Body of pancreas (tissue), 4 donors: ENCODE data around the gene OSBPL9. TPM values are rescaled to one million over a fixed set of nuclear protein-coding genes. Genes with fewer than 3 reads are reported as not detected.

Source experiments
- ATAC-seq: fragments of 150-250 bp; one replicate; pipeline ENCODE4 v1.9.1; 2016
- DNase-seq, 4 donors: peaks; one replicate each; pipeline ENCODE4 v3.0.0-alpha.2; 2019
- H3K27ac ChIP-seq, 4 donors: fragments of 200-600 bp; sonication (generic); 1 replicate in 3 of 4; 2 replicates in 1 of 4; pipeline versions ENCODE4 v1.5.1 to v1.6.1; 2016 to 2019; ENCODE audit warnings: mild to moderate bottlenecking in 1 of 4, mixed read lengths in 1 of 4, moderate library complexity in 1 of 4
- H3K27me3 ChIP-seq, 2 donors: fragments of 200-600 bp; sonication (generic); one replicate each; pipeline ENCODE4 v1.6.0; 2016; ENCODE audit warnings: mild to moderate bottlenecking in 1 of 2
- H3K36me3 ChIP-seq, 2 donors: fragments of 200-600 bp; sonication (generic); replicated peaks in 1 of 2; 2 replicates each; pipeline ENCODE4 v1.5.1; 2016; ENCODE audit warnings: low read depth in 2 of 2; ENCODE audit not compliant: insufficient read depth in 1 of 2
- H3K4me1 ChIP-seq: fragments of 200-600 bp; sonication (generic); one replicate; pipeline ENCODE4 v1.6.0; 2016
- H3K4me3 ChIP-seq, 2 donors: fragments of 200-600 bp; sonication (generic); 1 replicate in 1 of 2; 2 replicates in 1 of 2; pipeline ENCODE4 v1.5.1; 2016 to 2019
- H3K9me3 ChIP-seq, 3 donors: fragments of 200-600 bp; sonication (generic); 1 replicate in 2 of 3; 2 replicates in 1 of 3; pipeline ENCODE4 v1.5.1; 2016
- POLR2A ChIP-seq, 3 donors: fragments of 450-650 bp; IDR thresholded peaks; one replicate each; pipeline ENCODE4 v1.6.1; 2016; ENCODE audit warnings: antibody characterized with exemption in 3 of 3, mild to moderate bottlenecking in 2 of 3
- WGBS, 2 donors: methylation state at CpG; one replicate each; pipeline ENCODE4 v1.1.5; 2017; 5-methylcytosine and 5-hydroxymethylcytosine counted together
- intact Hi-C: fragments of 100-400 bp; cut with DNase I; formaldehyde crosslinking; loops from one replicate; pipeline ENCODE4 v1.15.1; 2023
- total RNA-seq, 2 donors: library from RNA; depleted of rRNA; stranded (reverse); fragments of >200 nt; gene quantifications; one replicate each; pipeline ENCODE4 v1.1.0, GENCODE V29; 2016
- TF ChIP-seq, protein P1 (sequence below), 7 experiments: fragments of 450-650 bp in 4 of 7; fragments of 200-600 bp in 3 of 7; sonication (generic) in 3 of 7; IDR thresholded peaks; one replicate each; pipeline ENCODE4 v1.5.1; 2016 to 2019; ENCODE audit warnings: antibody characterized with exemption in 7 of 7

The OSBPL9 gene
- total RNA-seq, 2 donors from 2014 or later, result 25.1 to 89.0 TPM

DNA sequence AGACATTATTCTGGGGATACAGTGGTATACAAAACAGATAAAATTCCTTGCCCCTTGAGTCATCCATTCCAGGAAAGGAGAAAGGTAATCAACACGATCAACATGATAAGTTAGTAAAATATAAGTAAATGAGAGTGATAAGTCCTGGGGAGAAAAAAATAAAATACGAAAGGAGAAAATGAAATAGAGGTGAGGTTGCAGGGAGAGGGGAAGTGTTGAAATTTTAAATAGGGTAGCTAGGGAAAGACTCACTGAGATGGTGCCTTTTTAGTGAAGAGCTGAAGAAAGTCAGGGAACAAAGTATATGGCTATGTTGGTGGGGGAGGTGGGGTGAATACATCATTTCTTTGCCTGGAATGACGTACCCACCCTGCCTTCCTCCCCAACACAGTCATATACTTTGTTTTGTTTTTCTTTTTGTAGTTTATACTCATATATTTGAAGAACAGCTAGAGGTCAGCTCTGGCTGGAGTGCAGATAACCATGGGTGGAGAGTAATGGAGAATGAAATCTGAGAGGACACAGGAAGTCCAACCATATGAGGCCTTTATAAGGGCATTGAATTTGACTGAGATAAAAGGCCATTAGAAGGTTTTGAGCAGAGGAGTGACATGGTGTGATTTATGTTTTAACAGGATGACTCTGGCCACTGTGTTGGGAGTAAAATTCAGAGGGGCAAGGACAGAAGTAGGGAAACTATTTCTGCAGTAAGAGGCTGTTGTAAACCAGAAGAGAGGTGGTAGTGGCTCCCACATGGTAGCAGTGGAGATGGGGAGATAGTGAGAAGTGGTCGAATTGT lies 54.8 kb downstream of the OSBPL9 start:
- TF ChIP-seq POLR2A (IDR thresholded peaks at IDR 0.05), result no peak
- TF ChIP-seq, protein P1, sequence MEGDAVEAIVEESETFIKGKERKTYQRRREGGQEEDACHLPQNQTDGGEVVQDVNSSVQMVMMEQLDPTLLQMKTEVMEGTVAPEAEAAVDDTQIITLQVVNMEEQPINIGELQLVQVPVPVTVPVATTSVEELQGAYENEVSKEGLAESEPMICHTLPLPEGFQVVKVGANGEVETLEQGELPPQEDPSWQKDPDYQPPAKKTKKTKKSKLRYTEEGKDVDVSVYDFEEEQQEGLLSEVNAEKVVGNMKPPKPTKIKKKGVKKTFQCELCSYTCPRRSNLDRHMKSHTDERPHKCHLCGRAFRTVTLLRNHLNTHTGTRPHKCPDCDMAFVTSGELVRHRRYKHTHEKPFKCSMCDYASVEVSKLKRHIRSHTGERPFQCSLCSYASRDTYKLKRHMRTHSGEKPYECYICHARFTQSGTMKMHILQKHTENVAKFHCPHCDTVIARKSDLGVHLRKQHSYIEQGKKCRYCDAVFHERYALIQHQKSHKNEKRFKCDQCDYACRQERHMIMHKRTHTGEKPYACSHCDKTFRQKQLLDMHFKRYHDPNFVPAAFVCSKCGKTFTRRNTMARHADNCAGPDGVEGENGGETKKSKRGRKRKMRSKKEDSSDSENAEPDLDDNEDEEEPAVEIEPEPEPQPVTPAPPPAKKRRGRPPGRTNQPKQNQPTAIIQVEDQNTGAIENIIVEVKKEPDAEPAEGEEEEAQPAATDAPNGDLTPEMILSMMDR (IDR thresholded peaks at IDR 0.05), result no peak
- H3K4me3 ChIP-seq, result no peak overlapping the region
- no peak for DNase-seq

DNA sequence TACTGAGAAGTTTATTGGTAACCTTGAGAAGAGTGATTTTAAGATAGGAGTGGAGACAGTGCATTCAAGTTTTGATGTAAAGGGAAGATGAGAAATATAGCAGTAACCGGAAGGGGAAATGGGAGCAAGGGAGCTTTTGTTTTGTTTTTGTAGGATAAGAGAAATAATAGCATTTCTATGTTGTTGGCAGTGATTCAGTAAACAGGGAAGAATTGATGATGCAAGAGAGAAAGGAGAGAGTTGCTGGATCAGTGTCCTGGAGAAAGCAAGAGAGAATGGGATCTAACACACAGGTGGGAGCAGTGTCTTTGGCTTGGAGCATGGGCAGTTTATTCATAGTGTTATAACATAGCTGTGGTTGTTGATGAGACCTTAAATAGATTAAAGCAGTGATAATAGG lies 56.4 kb downstream of the OSBPL9 start:
- Histone ChIP-seq H3K9me3 (no peaks in the 10 kb centered on the region), H3K36me3 (no peaks in the 10 kb centered on the region), H3K27ac (no peak overlapping the region), H3K27me3 (no peaks in the 10 kb centered on the region), H3K4me1 (no peaks in the 10 kb centered on the region), H3K4me3 (no peak overlapping the region)
- ATAC-seq, result no peak
- 97 to 100% methylated on average over 1 of the region's 1 CpG for WGBS, 2 donors
- DNase-seq, result no peak
- intact Hi-C loops, result no loop called here
- TF ChIP-seq, protein P1 (IDR thresholded peaks at IDR 0.05), result no peak
- TF ChIP-seq POLR2A (IDR thresholded peaks at IDR 0.05), result no peak

More for the DNA sequence above, 54.8 kb downstream of the OSBPL9 start:
- H3K27ac ChIP-seq, result no peak overlapping the region
- WGBS, 2 donors, result 79 to 82% methylated on average over 4 of the region's 4 CpGs
- intact Hi-C loops, result no loop called here
- no peaks in the 10 kb centered on the region for H3K27me3 ChIP-seq
- H3K4me1 ChIP-seq, result peaks cover 12% of the 10 kb centered on the region
- H3K9me3 ChIP-seq, result no peaks in the 10 kb centered on the region
- no peaks in the 10 kb centered on the region for H3K36me3 ChIP-seq
- no peak for ATAC-seq

DNA sequence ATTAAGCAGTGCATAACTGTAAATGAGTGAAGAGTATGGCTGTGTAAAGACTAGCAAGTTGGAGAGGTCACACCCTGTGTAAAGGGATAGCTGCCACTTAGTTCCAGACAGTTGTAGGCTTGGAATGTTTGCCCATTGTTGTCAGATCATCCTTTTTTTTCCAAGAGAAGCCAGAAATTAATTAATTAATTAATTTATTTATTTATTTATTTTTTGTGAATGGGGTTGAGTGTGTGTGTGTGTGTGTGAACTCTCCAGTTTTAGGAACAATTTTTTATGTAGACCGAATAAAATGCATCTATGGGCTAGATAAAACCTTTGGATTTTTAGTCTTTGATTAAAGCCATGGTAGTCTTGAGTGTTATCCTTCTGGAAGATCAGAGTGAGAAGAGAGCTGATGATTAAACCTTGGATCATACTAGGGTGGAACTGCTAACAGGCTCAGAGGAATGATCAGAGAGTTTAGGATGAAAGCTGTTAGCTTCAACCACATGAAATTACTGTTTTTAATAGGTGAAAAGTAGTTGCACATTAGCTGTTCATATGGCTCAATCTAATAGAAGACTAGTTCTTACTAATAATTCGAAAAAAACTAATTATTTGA lies 58.4 kb downstream of the OSBPL9 start:
- no peaks in the 10 kb centered on the region for H3K27me3 ChIP-seq
- intact Hi-C loops, result no loop called here
- H3K9me3 ChIP-seq, result no peaks in the 10 kb centered on the region
- no peaks in the 10 kb centered on the region for H3K36me3 ChIP-seq
- TF ChIP-seq, protein P1 (IDR thresholded peaks at IDR 0.05), result no peak
- TF ChIP-seq POLR2A (IDR thresholded peaks at IDR 0.05), result no peak
- 88 to 91% methylated on average over 2 of the region's 2 CpGs for WGBS, 2 donors
- H3K4me1 ChIP-seq, result no peaks in the 10 kb centered on the region
- no peak for ATAC-seq
- no peak overlapping the region for H3K4me3 ChIP-seq
- DNase-seq, result no peak
- no peak overlapping the region for H3K27ac ChIP-seq

DNA sequence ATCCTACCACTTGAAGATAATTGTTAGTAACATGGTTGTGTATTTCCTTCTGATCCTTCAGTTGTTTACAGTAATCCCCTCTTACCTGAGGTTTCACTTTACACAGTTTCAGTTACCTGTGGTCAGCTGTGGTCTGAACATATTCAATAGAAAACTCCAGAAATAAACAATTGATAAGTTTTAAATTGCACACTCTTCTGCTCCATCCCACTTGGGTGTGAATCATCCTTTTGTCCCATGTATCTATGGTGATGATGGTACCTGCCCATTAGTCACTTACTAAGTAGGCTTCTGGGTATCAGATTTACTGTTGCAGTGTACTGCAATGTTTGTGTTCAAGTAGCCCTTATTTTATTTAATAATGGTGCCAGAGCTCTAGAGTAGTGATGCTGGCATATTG lies 62.5 kb downstream of the OSBPL9 start:
- TF ChIP-seq, protein P1 (IDR thresholded peaks at IDR 0.05), result no peak
- no peak for TF ChIP-seq POLR2A (IDR thresholded peaks at IDR 0.05)
- Histone ChIP-seq H3K36me3 (no peaks in the 10 kb centered on the region), H3K27ac (no peak overlapping the region), H3K27me3 (no peaks in the 10 kb centered on the region), H3K4me1 (no peaks in the 10 kb centered on the region), H3K9me3 (no peaks in the 10 kb centered on the region), H3K4me3 (no peak overlapping the region)
- no peak for ATAC-seq
- no peak for DNase-seq
- intact Hi-C loops, result no loop called here
